Sigmoid colon (tissue), 4 donors: ENCODE data around the gene PRPF31.

Experiments
- CTCF ChIP-seq, 4 experiments: fragments of 450-650 bp in 3 of 4; fragments of 200-600 bp in 1 of 4; IDR thresholded peaks; one replicate each; pipeline ENCODE4 v1.5.1; 2016 to 2019; ENCODE audit warnings: antibody characterized with exemption in 4 of 4, mild to moderate bottlenecking in 3 of 4, moderate library complexity in 2 of 4
- EP300 ChIP-seq, 4 donors: sonication (generic); formaldehyde crosslinking; IDR thresholded peaks; one replicate each; pipeline ENCODE4 v1.6.1; 2017; ENCODE audit warnings: antibody characterized with exemption in 4 of 4
- POLR2A ChIP-seq, 2 donors: fragments of 450-650 bp; IDR thresholded peaks; one replicate each; pipeline ENCODE4 v1.6.1; 2016; ENCODE audit warnings: antibody characterized with exemption in 2 of 2, mild to moderate bottlenecking in 2 of 2, moderate library complexity in 2 of 2
- POLR2AphosphoS5 ChIP-seq, 4 donors: sonication (generic); formaldehyde crosslinking; IDR thresholded peaks; one replicate each; pipeline ENCODE4 v1.6.1; 2017; ENCODE audit warnings: antibody characterized with exemption in 4 of 4

GRCh38 chr19:54160854-54161253, 45.3 kb downstream of the PRPF31 start:
- TF ChIP-seq POLR2A (IDR thresholded peaks at IDR 0.05), result no peak
- TF ChIP-seq POLR2AphosphoS5 (IDR thresholded peaks at IDR 0.05), result no peak
- no peak for TF ChIP-seq CTCF (IDR thresholded peaks at IDR 0.05)
- TF ChIP-seq EP300 (IDR thresholded peaks at IDR 0.05), result no peak
